Neural progenitor cell (in vitro differentiated cells): Measurements from ENCODE around the gene DIAPH3. TPM values are rescaled to one million over a fixed set of nuclear protein-coding genes. Genes with fewer than 3 reads are reported as not detected.
A peak's percentile ranks its signal among the peaks of the same experiment; 100 is the strongest.

Experiments used
- DNase-seq: peaks from one replicate; pipeline ENCODE4 v3.0.0-alpha.2; 2016; ENCODE audit warnings: low spot score
- H2AFZ ChIP-seq: fragments of 200-600 bp; sonication (generic); replicated peaks from 2 replicates; pipeline ENCODE4 v1.6.1; 2016; ENCODE audit warnings: antibody characterized with exemption
- H3F3A ChIP-seq: fragments of 200-600 bp; sonication (generic); 2 replicates; pipeline ENCODE4 v1.6.1; 2016; ENCODE audit warnings: antibody characterized with exemption, low read depth
- H3K27ac ChIP-seq: fragments of 200-600 bp; sonication (generic); 2 replicates; pipeline ENCODE4 v1.5.1; 2016; ENCODE audit warnings: mild to moderate bottlenecking
- H3K27me3 ChIP-seq: fragments of 200-600 bp; sonication (generic); 2 replicates; pipeline ENCODE4 v1.6.1; 2016; ENCODE audit warnings: mild to moderate bottlenecking, moderate library complexity
- H3K36me3 ChIP-seq: fragments of 200-600 bp; sonication (generic); 2 replicates; pipeline ENCODE4 v1.5.1; 2016
- H3K4me1 ChIP-seq: fragments of 200-600 bp; sonication (generic); 2 replicates; pipeline ENCODE4 v1.6.1; 2016; ENCODE audit warnings: mixed run types
- H3K4me2 ChIP-seq: fragments of 200-600 bp; sonication (generic); 2 replicates; pipeline ENCODE4 v1.6.1; 2016
- H3K4me3 ChIP-seq: fragments of 200-600 bp; sonication (generic); 2 replicates; pipeline ENCODE4 v1.5.1; 2016
- H3K79me2 ChIP-seq: fragments of 200-600 bp; sonication (generic); 2 replicates; pipeline ENCODE4 v1.6.1; 2016; ENCODE audit warnings: low read depth
- H3K9ac ChIP-seq: fragments of 200-600 bp; sonication (generic); 2 replicates; pipeline ENCODE4 v1.6.1; 2016
- H3K9me3 ChIP-seq: fragments of 200-600 bp; sonication (generic); 2 replicates; pipeline ENCODE4 v1.5.1; 2016; ENCODE audit warnings: low read depth
- H4K20me1 ChIP-seq: fragments of 200-600 bp; sonication (generic); 2 replicates; pipeline ENCODE4 v1.6.1; 2016; ENCODE audit warnings: low read depth
- H3K27ac Mint-ChIP-seq: 3 replicates; pipeline ENCODE4 v1.8.0; 2021; ENCODE audit warnings: mixed read lengths
- H3K27me3 Mint-ChIP-seq: 2 replicates; pipeline ENCODE4 v1.8.0; 2022; ENCODE audit warnings: low read depth, mild to moderate bottlenecking, inconsistent platforms, moderate library complexity, mixed read lengths; ENCODE audit not compliant: insufficient read depth
- H3K36me3 Mint-ChIP-seq: 3 replicates; pipeline ENCODE4 v1.8.0; 2021; ENCODE audit warnings: mixed read lengths
- H3K4me1 Mint-ChIP-seq: 3 replicates; pipeline ENCODE4 v1.8.0; 2021; ENCODE audit warnings: mixed read lengths
- H3K4me3 Mint-ChIP-seq: 3 replicates; pipeline ENCODE4 v1.8.0; 2021; ENCODE audit warnings: mild to moderate bottlenecking, moderate library complexity, mixed read lengths
- H3K9me3 Mint-ChIP-seq: 3 replicates; pipeline ENCODE4 v1.8.0; 2020; ENCODE audit warnings: mixed read lengths
- EZH2 ChIP-seq: fragments of 200-600 bp; sonication (generic); IDR thresholded peaks from 2 replicates; pipeline ENCODE4 v1.6.1; 2017; ENCODE audit warnings: antibody characterized with exemption, mild to moderate bottlenecking, moderate library complexity
- EZH2phosphoT487 ChIP-seq: fragments of 200-600 bp; sonication (generic); IDR thresholded peaks from 2 replicates; pipeline ENCODE4 v1.6.1; 2017; ENCODE audit warnings: antibody characterized with exemption
- total RNA-seq: library from RNA; depleted of rRNA; stranded (reverse); fragments of >200 nt; gene quantifications from 2 replicates; pipeline ENCODE4 v1.2.3, GENCODE V29; 2015; ENCODE audit warnings: low replicate concordance
- TF ChIP-seq, protein P1 (sequence below): fragments of 200-600 bp; sonication (generic); IDR thresholded peaks from 2 replicates; pipeline ENCODE4 v1.5.1; 2017; ENCODE audit warnings: antibody characterized with exemption, mild to moderate bottlenecking

The DIAPH3 gene
- total RNA-seq, 1 donor from 2014 or later, result 51.5 TPM

DNA sequence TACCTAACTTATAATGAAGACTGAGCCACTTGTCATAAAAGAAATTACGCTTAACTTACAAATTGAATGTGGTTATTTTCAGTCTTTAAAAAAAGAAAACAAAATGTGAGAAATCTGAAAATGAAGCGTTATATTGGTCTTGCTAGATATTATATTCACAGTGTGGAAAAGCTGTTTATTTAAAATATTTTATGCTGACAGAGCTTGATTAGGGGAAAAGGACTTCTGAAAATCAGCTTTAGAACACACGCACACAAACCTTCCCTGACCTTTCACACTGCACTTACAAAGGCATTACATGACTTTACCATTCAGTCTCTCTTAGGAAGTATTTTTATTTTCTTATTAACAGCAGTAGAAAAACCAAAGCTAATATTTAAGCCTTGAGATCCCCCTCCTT is 461.5 kb downstream of the DIAPH3 start:
- H3K79me2 ChIP-seq, result no peaks in the 10 kb centered on the region
- Mint-ChIP-seq H3K27ac (no peak overlapping the region), H3K27me3 (peaks cover 2% of the 10 kb centered on the region), H3K36me3 (peaks cover 2% of the 10 kb centered on the region), H3K4me1 (peaks cover 16% of the 10 kb centered on the region), H3K4me3 (no peak overlapping the region), H3K9me3 (no peaks in the 10 kb centered on the region)
- DNase-seq, result no peak
- H3K4me2 ChIP-seq, result peak overlapping the region; percentile 27
- no peaks in the 10 kb centered on the region for H3K9me3 ChIP-seq
- no peaks in the 10 kb centered on the region for H3K27me3 ChIP-seq
- H3K27ac ChIP-seq, result no peak overlapping the region
- no peaks in the 10 kb centered on the region for H3K36me3 ChIP-seq
- H3K4me3 ChIP-seq, result no peak overlapping the region
- no peak overlapping the region for H2AFZ ChIP-seq
- H4K20me1 ChIP-seq, result no peaks in the 10 kb centered on the region
- TF ChIP-seq EZH2phosphoT487 (no peak), EZH2 (no peak)
- TF ChIP-seq, protein P1, sequence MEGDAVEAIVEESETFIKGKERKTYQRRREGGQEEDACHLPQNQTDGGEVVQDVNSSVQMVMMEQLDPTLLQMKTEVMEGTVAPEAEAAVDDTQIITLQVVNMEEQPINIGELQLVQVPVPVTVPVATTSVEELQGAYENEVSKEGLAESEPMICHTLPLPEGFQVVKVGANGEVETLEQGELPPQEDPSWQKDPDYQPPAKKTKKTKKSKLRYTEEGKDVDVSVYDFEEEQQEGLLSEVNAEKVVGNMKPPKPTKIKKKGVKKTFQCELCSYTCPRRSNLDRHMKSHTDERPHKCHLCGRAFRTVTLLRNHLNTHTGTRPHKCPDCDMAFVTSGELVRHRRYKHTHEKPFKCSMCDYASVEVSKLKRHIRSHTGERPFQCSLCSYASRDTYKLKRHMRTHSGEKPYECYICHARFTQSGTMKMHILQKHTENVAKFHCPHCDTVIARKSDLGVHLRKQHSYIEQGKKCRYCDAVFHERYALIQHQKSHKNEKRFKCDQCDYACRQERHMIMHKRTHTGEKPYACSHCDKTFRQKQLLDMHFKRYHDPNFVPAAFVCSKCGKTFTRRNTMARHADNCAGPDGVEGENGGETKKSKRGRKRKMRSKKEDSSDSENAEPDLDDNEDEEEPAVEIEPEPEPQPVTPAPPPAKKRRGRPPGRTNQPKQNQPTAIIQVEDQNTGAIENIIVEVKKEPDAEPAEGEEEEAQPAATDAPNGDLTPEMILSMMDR, result no peak
- no peak overlapping the region for H3K9ac ChIP-seq
- peaks cover 9% of the 10 kb centered on the region for H3F3A ChIP-seq
- peaks cover 17% of the 10 kb centered on the region for H3K4me1 ChIP-seq

DNA sequence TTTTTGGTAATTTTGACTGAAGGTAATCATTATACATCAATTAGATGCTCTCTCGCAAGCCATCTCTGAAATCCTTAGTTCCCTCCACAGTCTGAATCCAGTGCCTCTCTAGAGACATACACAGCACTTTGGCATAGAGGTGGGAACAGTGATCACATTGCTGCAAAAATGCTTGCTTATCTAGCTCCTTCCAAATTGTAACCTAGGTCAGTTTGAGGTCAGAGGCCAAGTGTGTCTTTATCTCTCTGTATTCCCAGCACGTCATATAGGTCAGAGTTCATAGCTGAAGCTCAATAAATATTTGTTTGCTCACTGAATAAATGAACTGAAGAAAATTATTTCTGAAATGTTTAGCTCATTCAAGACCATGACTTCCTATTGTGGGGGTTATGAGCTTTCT is 462.5 kb downstream of the DIAPH3 start:
- no peaks in the 10 kb centered on the region for H3K9me3 Mint-ChIP-seq
- Histone ChIP-seq H2AFZ (no peak overlapping the region), H3K79me2 (no peaks in the 10 kb centered on the region), H3K27me3 (no peaks in the 10 kb centered on the region), H3F3A (peaks cover 9% of the 10 kb centered on the region), H3K9ac (no peak overlapping the region), H3K9me3 (no peaks in the 10 kb centered on the region), H3K36me3 (no peaks in the 10 kb centered on the region), H3K4me1 (peaks cover 17% of the 10 kb centered on the region), H3K4me3 (no peak overlapping the region), H3K4me2 (no peak overlapping the region), H4K20me1 (no peaks in the 10 kb centered on the region), H3K27ac (no peak overlapping the region)
- H3K4me3 Mint-ChIP-seq, result no peak overlapping the region
- DNase-seq, result no peak
- no peak overlapping the region for H3K27ac Mint-ChIP-seq
- peaks cover 2% of the 10 kb centered on the region for H3K27me3 Mint-ChIP-seq
- H3K4me1 Mint-ChIP-seq, result peaks cover 16% of the 10 kb centered on the region
- H3K36me3 Mint-ChIP-seq, result peaks cover 2% of the 10 kb centered on the region
- TF ChIP-seq EZH2phosphoT487 (no peak), EZH2 (no peak)
- TF ChIP-seq, protein P1, result no peak

DNA sequence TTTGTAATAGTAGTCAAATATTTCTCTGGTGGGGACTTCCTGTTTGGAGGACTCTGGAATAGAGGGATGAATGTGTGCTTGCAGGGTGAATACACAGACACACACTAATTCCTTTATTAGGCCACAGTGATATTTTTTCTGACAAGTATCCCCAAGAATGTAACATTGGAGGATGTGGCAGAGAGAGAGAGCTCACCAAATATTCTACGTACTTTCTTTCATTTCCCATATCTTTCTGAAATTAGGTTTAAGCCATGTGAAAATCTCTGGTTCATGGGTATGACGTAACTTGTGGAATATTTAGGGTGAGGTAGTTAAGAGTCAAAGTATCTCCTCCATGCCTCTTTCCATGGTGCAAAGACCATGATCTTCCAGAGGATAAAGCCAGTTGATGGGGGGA is 463.4 kb downstream of the DIAPH3 start:
- Mint-ChIP-seq H3K27me3 (peaks cover 2% of the 10 kb centered on the region), H3K4me1 (peaks cover 16% of the 10 kb centered on the region), H3K9me3 (no peaks in the 10 kb centered on the region), H3K36me3 (peaks cover 2% of the 10 kb centered on the region), H3K4me3 (no peak overlapping the region), H3K27ac (no peak overlapping the region)
- H4K20me1 ChIP-seq, result no peaks in the 10 kb centered on the region
- H3K36me3 ChIP-seq, result no peaks in the 10 kb centered on the region
- H2AFZ ChIP-seq, result no peak overlapping the region
- H3K27me3 ChIP-seq, result no peaks in the 10 kb centered on the region
- no peak overlapping the region for H3K9ac ChIP-seq
- DNase-seq, result no peak
- no peak overlapping the region for H3K4me2 ChIP-seq
- TF ChIP-seq EZH2phosphoT487 (no peak), EZH2 (no peak)
- TF ChIP-seq, protein P1, result no peak
- peaks cover 9% of the 10 kb centered on the region for H3F3A ChIP-seq
- H3K4me1 ChIP-seq, result peaks cover 25% of the 10 kb centered on the region
- H3K79me2 ChIP-seq, result no peaks in the 10 kb centered on the region
- no peaks in the 10 kb centered on the region for H3K9me3 ChIP-seq
- H3K4me3 ChIP-seq, result no peak overlapping the region
- H3K27ac ChIP-seq, result no peak overlapping the region
